IMR-90 (cell line): ENCODE data around the gene GYS1. TPM values are rescaled to one million over a fixed set of nuclear protein-coding genes. Genes with fewer than 3 reads are reported as not detected.
A peak's percentile ranks its signal among the peaks of the same experiment; 100 is the strongest.

Experiments
- ATAC-seq: fragments of 200-7000 bp; cut with Tn5 transposase; 2 replicates; pipeline ENCODE4 v1.9.1; 2020; ENCODE audit warnings: low read depth, mild to moderate bottlenecking, moderate library complexity
- BruUV-seq: library from RNA; stranded (reverse); fragments of 400-500 nt; replicated peaks from 2 replicates; lab custom pipeline; 2021; lab: Mats Ljungman, UMichigan
- CTCF ChIA-PET: fragments of 300-600 bp; formaldehyde crosslinking; extraction: SDS; loops from one replicate; lab custom pipeline; 2021; ENCODE audit warnings: antibody characterized with exemption; lab: Yijun Ruan, JAX
- POLR2A ChIA-PET: fragments of 300-600 bp; sonication (Branson Sonifier 250); formaldehyde crosslinking; loops from one replicate; lab custom pipeline; 2022; ENCODE audit warnings: antibody characterized with exemption; ENCODE audit not compliant: unreplicated experiment; lab: Charles Lee
- DNase-seq: peaks from one replicate; pipeline ENCODE4 v3.0.0; 2013
- H2AFZ ChIP-seq: replicated peaks from 2 replicates; pipeline ENCODE3; 2013; ENCODE audit warnings: low read length, mild to moderate bottlenecking; ENCODE audit not compliant: poor library complexity
- H2AK5ac ChIP-seq: 2 replicates; pipeline ENCODE4 v1.6.1; 2013; ENCODE audit warnings: low read depth, low read length, inconsistent platforms
- H2AK9ac ChIP-seq: replicated peaks from 2 replicates; pipeline ENCODE3; 2013; ENCODE audit warnings: mild to moderate bottlenecking, low read depth, low read length, moderate library complexity; ENCODE audit not compliant: poor library complexity
- H2BK120ac ChIP-seq: 2 replicates; pipeline ENCODE4 v1.6.1; 2013; ENCODE audit warnings: low read depth, low read length, inconsistent platforms
- H2BK15ac ChIP-seq: 3 replicates; pipeline ENCODE4 v1.6.1; 2013; ENCODE audit warnings: low read depth, low read length, inconsistent platforms
- H2BK20ac ChIP-seq: 2 replicates; pipeline ENCODE4 v1.6.1; 2013; ENCODE audit warnings: low read depth, mild to moderate bottlenecking, inconsistent platforms, low read length, moderate library complexity
- H2BK5ac ChIP-seq: 2 replicates; pipeline ENCODE4 v1.6.1; 2013; ENCODE audit warnings: mild to moderate bottlenecking, low read depth, low read length, inconsistent platforms; ENCODE audit not compliant: poor library complexity, severe bottlenecking
- H3K14ac ChIP-seq: replicated peaks from 2 replicates; pipeline ENCODE4 v1.6.1; 2013; ENCODE audit warnings: low read depth, low read length, inconsistent platforms
- H3K18ac ChIP-seq: 2 replicates; pipeline ENCODE4 v1.6.1; 2013; ENCODE audit warnings: low read depth, low read length, control low read depth
- H3K23ac ChIP-seq: 2 replicates; pipeline ENCODE4 v1.6.1; 2013; ENCODE audit warnings: low read depth, low read length, inconsistent platforms
- H3K27ac ChIP-seq: 2 replicates; pipeline ENCODE4 v1.5.1; 2013; ENCODE audit warnings: mild to moderate bottlenecking, control low read depth, low read length; ENCODE audit not compliant: insufficient read depth
- H3K27me3 ChIP-seq: 2 replicates; pipeline ENCODE4 v1.6.1; 2013; ENCODE audit warnings: low read length; ENCODE audit not compliant: control insufficient read depth, insufficient read depth
- H3K36me3 ChIP-seq: 2 replicates; pipeline ENCODE4 v1.6.1; 2013; ENCODE audit warnings: low read length, mixed read lengths; ENCODE audit not compliant: control insufficient read depth, insufficient read depth
- H3K4ac ChIP-seq: 2 replicates; pipeline ENCODE4 v1.6.1; 2013; ENCODE audit warnings: low read depth, low read length, inconsistent platforms
- H3K4me1 ChIP-seq: 2 replicates; pipeline ENCODE4 v1.6.1; 2013; ENCODE audit warnings: low read length, mixed read lengths; ENCODE audit not compliant: control insufficient read depth, insufficient read depth
- H3K4me2 ChIP-seq: 2 replicates; pipeline ENCODE4 v1.6.1; 2013; ENCODE audit warnings: low read depth, mild to moderate bottlenecking, control low read depth, low read length, moderate library complexity
- H3K4me3 ChIP-seq: 2 replicates; pipeline ENCODE4 v1.5.1; 2013; ENCODE audit warnings: low read depth, mild to moderate bottlenecking, control low read depth, low read length, moderate library complexity; ENCODE audit not compliant: insufficient read depth
- H3K56ac ChIP-seq: 2 replicates; pipeline ENCODE4 v1.6.1; 2013; ENCODE audit warnings: low read length, inconsistent platforms; ENCODE audit not compliant: insufficient read depth; ENCODE audit errors: extremely low read depth
- H3K79me1 ChIP-seq, 2 experiments: 2 replicates each; pipeline ENCODE4 v1.6.1; 2013; ENCODE audit warnings: low read length in 2 of 2, inconsistent platforms in 1 of 2, low read depth in 1 of 2
- H3K9ac ChIP-seq: 2 replicates; pipeline ENCODE4 v1.6.1; 2013; ENCODE audit warnings: low read depth, low read length, control low read depth
- H3K9me1 ChIP-seq: 2 replicates; pipeline ENCODE4 v1.6.1; 2013; ENCODE audit warnings: low read length, inconsistent platforms; ENCODE audit not compliant: insufficient read depth
- H3K9me3 ChIP-seq: 2 replicates; pipeline ENCODE4 v1.6.1; 2013; ENCODE audit warnings: low read length; ENCODE audit not compliant: control insufficient read depth, insufficient read depth
- H4K20me1 ChIP-seq: 2 replicates; pipeline ENCODE4 v1.6.1; 2013; ENCODE audit warnings: low read length, inconsistent platforms; ENCODE audit not compliant: insufficient read depth
- H4K5ac ChIP-seq: 2 replicates; pipeline ENCODE4 v1.6.1; 2013; ENCODE audit warnings: mild to moderate bottlenecking, low read depth, low read length, control low read depth
- H4K8ac ChIP-seq, 2 experiments: 2 replicates each; pipeline ENCODE4 v1.6.1; 2013; ENCODE audit warnings: low read depth in 2 of 2, low read length in 2 of 2, control low read depth in 1 of 2, inconsistent platforms in 1 of 2
- H4K91ac ChIP-seq: 2 replicates; pipeline ENCODE4 v1.6.1; 2013; ENCODE audit warnings: low read depth, low read length, inconsistent platforms; ENCODE audit not compliant: insufficient read depth
- CEBPB ChIP-seq: IDR thresholded peaks from 2 replicates; pipeline ENCODE4 v1.6.1; 2012; ENCODE audit warnings: low read depth, low read length, improper control_type of control experiment
- CHD1 ChIP-seq: IDR thresholded peaks from 2 replicates; pipeline ENCODE4 v1.6.1; 2012; ENCODE audit warnings: low read depth, low read length, improper control_type of control experiment
- FOS ChIP-seq: fragments of 150-350 bp; IDR thresholded peaks from 2 replicates; pipeline ENCODE4 v1.6.1; 2016; ENCODE audit warnings: low read depth, low read length
- RAD21 ChIP-seq: IDR thresholded peaks from 2 replicates; pipeline ENCODE4 v1.6.1; 2012; ENCODE audit warnings: low read length, improper control_type of control experiment
- SMC3 ChIP-seq: fragments of 150-350 bp; IDR thresholded peaks from 2 replicates; pipeline ENCODE4 v1.6.1; 2016; ENCODE audit warnings: low read depth, mild to moderate bottlenecking, antibody characterized with exemption, low read length, moderate library complexity
- WGBS, 2 experiments: methylation state at CpG; one replicate each; pipeline versions ENCODE4 v1.1.5 to v1.1.7; 2013; ENCODE audit warnings: missing lambda C conversion rate in 2 of 2; ENCODE audit not compliant: insufficient read length in 1 of 2; ENCODE audit errors: extremely low coverage in 2 of 2; 5-methylcytosine and 5-hydroxymethylcytosine counted together
- dilution Hi-C: fragments of 300-500 bp; cut with HindIII; formaldehyde crosslinking; loops from one replicate; pipeline ENCODE4 v1.14.3; 2018; ENCODE audit warnings: low sequenced_read_pairs; ENCODE audit not compliant: unreplicated experiment
- in situ Hi-C: fragments of 300-500 bp; cut with MboI; formaldehyde crosslinking; loops from 3 replicates; pipeline ENCODE4 v1.14.3; 2019; ENCODE audit warnings: low sequenced_read_pairs, inconsistent platforms, mixed read lengths
- intact Hi-C: fragments of 100-400 bp; cut with micrococcal nuclease; formaldehyde crosslinking; loops from 2 replicates; pipeline ENCODE4 v1.10.0; 2022
- polyA plus RNA-seq, 3 experiments: library from polyadenylated mRNA; depleted of rRNA; stranded (reverse); fragments of >200 nt; gene quantifications; 2 replicates each; pipeline ENCODE4 v1.2.3, GENCODE V29; 2012; ENCODE audit warnings: low replicate concordance in 1 of 3
- total RNA-seq: library from RNA; depleted of rRNA; stranded (reverse); fragments of >200 nt; gene quantifications from 2 replicates; pipeline ENCODE4 v1.2.3, GENCODE V29; 2012
- TF ChIP-seq, protein P1 (sequence below): conservative IDR thresholded peaks from 2 replicates; pipeline ENCODE4 v1.5.1; 2012; ENCODE audit warnings: mild to moderate bottlenecking, low read depth, low read length, improper control_type of control experiment

Gene GYS1
- total and polyA plus RNA-seq, 2 of the 4 experiments (the other 2 are of a cell fraction) = 38.7 to 72.2 TPM

DNA sequence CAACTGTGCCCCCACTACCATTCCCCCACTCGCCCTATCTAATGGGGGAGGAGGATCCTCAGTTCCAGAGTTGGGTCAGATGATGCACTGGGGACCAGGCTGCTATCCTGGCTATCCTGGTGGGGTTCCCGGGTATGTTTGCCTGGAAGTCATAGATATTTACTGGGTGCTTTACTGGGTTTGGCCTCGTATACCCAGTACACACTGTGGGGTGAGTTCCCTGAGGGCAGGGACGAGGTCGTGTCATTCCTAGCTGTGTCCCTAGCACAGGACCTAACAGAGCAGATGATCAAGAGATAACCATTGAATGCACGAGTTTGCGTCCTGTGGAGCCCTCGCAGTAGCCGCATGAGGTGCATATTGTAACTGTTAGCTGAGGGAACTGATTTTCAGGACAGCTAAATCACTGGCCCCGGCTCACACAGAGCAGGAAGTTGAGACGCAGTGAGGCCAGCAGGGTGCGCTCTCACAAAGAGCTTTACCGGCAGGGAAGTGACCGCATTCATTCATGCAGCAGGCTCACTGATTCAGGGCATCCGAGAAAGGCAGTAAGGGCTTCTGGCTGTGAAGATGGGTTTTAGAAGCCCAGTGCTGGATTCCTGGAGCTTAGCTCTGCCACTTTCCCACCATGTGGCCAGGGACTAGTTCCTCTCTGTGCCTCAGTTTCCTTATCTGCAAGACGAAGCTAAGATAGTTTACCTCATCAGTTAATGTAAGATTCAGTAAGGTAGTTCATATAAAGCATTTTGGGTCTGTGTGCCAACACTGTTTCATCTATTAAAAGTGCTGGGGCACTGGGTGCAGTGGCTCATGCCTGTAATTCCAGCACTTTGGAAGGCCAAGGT is 6.6 kb upstream of the GYS1 start (continued):
- no peak for TF ChIP-seq FOS
- TF ChIP-seq CEBPB = no peak

DNA sequence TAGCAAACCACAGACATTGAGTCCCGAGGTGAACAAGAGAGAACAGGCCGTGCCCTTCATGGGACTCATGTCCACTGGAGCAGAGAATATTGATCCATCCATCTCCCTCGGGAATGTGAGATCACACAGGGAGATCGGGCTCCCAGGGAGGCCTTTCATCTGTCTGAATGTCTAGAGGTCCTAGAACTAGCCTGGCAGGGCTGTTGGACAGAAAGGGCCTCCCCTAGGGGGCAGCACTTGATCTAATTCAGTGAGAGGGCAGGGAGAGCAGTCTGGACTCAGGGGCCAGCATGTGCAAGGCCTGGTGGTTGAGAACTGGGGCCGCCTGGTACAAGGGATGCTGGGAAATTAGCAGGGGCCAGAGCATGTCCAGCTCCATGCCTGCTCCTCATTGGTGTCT is 4.9 kb upstream of the GYS1 start:
- Histone ChIP-seq H2AK9ac (no peak overlapping the region), H2BK120ac (no peak overlapping the region), H3K9ac (no peak overlapping the region), H3K79me1 (peaks cover 3 to 64% of the 10 kb centered on the region in 2 experiments), H4K91ac (no peak overlapping the region), H3K36me3 (peaks cover 2% of the 10 kb centered on the region), H3K9me3 (no peaks in the 10 kb centered on the region), H3K4me3 (no peak overlapping the region), H3K23ac (no peak overlapping the region), H3K9me1 (no peaks in the 10 kb centered on the region), H3K56ac (no peak overlapping the region), H3K4ac (no peak overlapping the region), H4K5ac (no peak overlapping the region), H2BK20ac (no peak overlapping the region), H4K20me1 (peaks cover 24% of the 10 kb centered on the region), H2BK15ac (no peak overlapping the region), H3K18ac (no peak overlapping the region), H3K27me3 (no peaks in the 10 kb centered on the region), H4K8ac (0 out of 4 replicates have a peak overlapping the region, but pooled peaks of 1 of the 2 experiments have one; percentile 37), H3K27ac (no peak overlapping the region), H2AFZ (no peak overlapping the region), H3K4me2 (no peak overlapping the region), H2BK5ac (no peak overlapping the region), H3K4me1 (peaks cover 2% of the 10 kb centered on the region; the same call in 1 of the 2 replicates), H2AK5ac (peak overlapping the region; percentile 53; the same call in 1 of the 2 replicates), H3K14ac (no peak overlapping the region)
- in situ Hi-C loops (no loop called here), dilution Hi-C loops (no loop called here), intact Hi-C loops (loop anchor here (10.0 kb wide), 1 partner anchor 207 kb away; no protein-coding TSS in a partner anchor)
- ChIA-PET CTCF (interaction anchor here (0.8 to 1.6 kb wide), 2 partner anchors 16 to 20 kb away, joined by 3 read pairs; no protein-coding TSS in a partner anchor), POLR2A (no interaction called here)
- no TSS peak for BruUV-seq
- 60% methylated on average over 3 of the region's 5 CpGs; no CpG with 5 or more reads in 1 of the 2 experiments for WGBS, 2 experiments
- no peak for ATAC-seq
- peak; percentile 45 for DNase-seq
- TF ChIP-seq RAD21 (peak; percentile 45), SMC3 (peak; percentile 29; the same call in 1 of the 2 replicates), CHD1 (no peak), CEBPB (no peak)
- TF ChIP-seq, protein P1, sequence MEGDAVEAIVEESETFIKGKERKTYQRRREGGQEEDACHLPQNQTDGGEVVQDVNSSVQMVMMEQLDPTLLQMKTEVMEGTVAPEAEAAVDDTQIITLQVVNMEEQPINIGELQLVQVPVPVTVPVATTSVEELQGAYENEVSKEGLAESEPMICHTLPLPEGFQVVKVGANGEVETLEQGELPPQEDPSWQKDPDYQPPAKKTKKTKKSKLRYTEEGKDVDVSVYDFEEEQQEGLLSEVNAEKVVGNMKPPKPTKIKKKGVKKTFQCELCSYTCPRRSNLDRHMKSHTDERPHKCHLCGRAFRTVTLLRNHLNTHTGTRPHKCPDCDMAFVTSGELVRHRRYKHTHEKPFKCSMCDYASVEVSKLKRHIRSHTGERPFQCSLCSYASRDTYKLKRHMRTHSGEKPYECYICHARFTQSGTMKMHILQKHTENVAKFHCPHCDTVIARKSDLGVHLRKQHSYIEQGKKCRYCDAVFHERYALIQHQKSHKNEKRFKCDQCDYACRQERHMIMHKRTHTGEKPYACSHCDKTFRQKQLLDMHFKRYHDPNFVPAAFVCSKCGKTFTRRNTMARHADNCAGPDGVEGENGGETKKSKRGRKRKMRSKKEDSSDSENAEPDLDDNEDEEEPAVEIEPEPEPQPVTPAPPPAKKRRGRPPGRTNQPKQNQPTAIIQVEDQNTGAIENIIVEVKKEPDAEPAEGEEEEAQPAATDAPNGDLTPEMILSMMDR = peak; percentile 52
